GM10248 (cell line): Measurements from ENCODE around the gene IDI2.

Experiments used
- CTCF ChIA-PET: fragments of 300-600 bp; sonication (Branson Sonifier 250); formaldehyde crosslinking; extraction: SDS; loops from one replicate; lab custom pipeline; 2021; ENCODE audit warnings: antibody characterized with exemption; lab: Yijun Ruan, JAX
- POLR2A ChIA-PET: fragments of 350-650 bp; sonication (Branson Sonifier 250); formaldehyde crosslinking; extraction: SDS; loops from one replicate; lab custom pipeline; 2020; ENCODE audit warnings: antibody characterized with exemption; lab: Yijun Ruan, JAX
- DNase-seq: peaks from one replicate; pipeline ENCODE4 v3.0.0; 2012; ENCODE audit errors: extremely low spot score
- TF ChIP-seq, protein P1 (sequence below): IDR thresholded peaks from 2 replicates; pipeline ENCODE4 v1.5.1; 2012; ENCODE audit warnings: mild to moderate bottlenecking, low read depth; ENCODE audit errors: extremely low read depth, missing control alignments, control extremely low read depth

IDI2 gene

DNA sequence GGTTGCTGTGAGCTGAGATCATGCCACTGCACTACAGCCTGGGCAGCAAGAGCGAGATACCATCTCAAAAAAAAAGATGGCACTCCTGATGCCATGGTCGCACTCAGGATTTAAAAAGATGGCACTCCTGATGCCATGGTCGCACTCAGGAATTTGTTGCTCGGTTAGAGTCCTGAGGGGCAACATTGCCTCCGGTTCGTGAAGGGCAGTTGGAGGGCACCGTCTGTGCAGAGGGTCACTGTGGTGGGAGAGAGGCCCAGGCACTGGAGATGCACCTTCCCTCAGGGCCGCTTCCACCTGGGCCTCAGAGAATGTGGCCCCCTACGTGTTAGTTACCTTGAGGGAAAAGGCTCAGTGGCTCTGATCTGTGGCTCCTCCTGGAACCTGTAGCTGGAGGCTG, 19.1 kb downstream of the IDI2 start:
- TF ChIP-seq, protein P1, sequence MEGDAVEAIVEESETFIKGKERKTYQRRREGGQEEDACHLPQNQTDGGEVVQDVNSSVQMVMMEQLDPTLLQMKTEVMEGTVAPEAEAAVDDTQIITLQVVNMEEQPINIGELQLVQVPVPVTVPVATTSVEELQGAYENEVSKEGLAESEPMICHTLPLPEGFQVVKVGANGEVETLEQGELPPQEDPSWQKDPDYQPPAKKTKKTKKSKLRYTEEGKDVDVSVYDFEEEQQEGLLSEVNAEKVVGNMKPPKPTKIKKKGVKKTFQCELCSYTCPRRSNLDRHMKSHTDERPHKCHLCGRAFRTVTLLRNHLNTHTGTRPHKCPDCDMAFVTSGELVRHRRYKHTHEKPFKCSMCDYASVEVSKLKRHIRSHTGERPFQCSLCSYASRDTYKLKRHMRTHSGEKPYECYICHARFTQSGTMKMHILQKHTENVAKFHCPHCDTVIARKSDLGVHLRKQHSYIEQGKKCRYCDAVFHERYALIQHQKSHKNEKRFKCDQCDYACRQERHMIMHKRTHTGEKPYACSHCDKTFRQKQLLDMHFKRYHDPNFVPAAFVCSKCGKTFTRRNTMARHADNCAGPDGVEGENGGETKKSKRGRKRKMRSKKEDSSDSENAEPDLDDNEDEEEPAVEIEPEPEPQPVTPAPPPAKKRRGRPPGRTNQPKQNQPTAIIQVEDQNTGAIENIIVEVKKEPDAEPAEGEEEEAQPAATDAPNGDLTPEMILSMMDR, result no peak
- no peak for DNase-seq
- CTCF ChIA-PET, result no interaction called here
- POLR2A ChIA-PET, result no interaction called here

DNA sequence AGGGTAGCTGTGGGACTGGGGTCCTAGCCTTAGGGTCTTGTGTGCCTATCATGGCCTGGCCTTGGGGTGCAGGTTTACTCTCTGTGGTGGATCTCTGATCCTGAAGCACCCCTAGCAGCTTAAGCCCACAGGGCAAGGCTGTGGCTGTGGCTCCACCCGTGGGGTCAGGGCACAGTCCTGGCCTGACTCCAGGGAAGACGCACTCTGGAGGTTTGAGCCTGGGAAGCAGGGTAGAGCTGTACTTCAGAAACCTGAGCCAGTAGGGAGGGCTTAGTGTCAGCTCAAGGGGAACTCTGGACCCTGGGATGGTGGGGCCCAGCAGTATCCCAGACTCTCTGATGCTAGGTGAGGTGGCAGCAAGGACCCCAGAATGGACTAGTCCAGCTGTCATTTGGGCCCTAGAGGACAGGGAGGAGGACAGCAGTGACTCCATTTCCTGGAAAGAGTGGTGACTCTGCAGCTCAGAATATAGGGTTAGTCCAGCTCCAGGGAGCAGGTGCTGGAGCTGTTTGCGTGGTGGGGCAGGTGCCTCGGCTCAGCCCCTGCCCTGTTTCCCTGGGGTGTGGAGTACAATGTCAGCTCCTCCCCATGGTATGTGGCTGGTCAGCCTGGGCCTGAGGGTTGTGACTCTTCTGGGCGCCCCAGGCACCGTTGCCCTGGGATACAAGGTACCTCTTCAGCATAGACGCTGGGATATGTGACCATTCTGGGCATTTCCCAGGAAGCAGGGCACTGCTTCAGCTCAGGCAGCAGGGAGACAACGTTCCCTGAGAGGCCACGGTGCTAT, 21.6 kb downstream of the IDI2 start:
- POLR2A ChIA-PET, result interaction anchor here (0.9 to 1.7 kb wide), 3 partner anchors 10 to 32 kb away, joined by 3 to 8 read pairs (median 4); no protein-coding TSS in a partner anchor
- no peak for DNase-seq
- TF ChIP-seq, protein P1, result no peak
- CTCF ChIA-PET, result interaction anchor here (0.8 to 2.8 kb wide), 4 partner anchors 9 to 18 kb away, joined by 3 to 10 read pairs (median 7); partner anchors contain the start of gene GTPBP4

DNA sequence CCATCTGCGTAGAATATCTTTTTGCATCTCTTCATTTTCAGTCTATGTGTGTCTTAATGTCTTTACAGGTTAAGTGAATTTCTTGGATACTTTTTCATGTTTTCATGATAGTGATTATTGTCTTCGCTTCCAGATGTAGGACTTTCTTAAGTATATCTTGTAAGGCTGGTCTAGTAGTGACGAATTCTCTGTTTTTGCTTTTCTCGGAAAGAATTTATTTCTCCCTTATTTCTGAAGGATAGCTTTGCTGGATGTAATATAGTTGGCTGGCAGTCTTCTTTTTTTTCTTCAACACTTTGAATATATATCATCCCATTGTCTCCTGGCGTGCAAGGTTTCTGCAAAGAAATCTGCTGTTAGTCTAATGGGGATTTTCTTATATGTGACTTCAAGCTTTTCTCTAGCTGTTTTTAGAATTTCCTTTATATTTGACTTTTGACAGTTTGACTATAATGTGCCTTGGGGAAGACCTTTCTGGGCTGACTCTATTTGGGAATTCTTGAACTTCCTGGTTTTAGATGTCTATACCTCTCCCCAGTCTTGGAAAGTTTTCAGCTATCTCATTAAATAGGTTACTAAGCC, 23.1 kb downstream of the IDI2 start:
- no peak for DNase-seq
- TF ChIP-seq, protein P1, result no peak
- POLR2A ChIA-PET, result no interaction called here

DNA sequence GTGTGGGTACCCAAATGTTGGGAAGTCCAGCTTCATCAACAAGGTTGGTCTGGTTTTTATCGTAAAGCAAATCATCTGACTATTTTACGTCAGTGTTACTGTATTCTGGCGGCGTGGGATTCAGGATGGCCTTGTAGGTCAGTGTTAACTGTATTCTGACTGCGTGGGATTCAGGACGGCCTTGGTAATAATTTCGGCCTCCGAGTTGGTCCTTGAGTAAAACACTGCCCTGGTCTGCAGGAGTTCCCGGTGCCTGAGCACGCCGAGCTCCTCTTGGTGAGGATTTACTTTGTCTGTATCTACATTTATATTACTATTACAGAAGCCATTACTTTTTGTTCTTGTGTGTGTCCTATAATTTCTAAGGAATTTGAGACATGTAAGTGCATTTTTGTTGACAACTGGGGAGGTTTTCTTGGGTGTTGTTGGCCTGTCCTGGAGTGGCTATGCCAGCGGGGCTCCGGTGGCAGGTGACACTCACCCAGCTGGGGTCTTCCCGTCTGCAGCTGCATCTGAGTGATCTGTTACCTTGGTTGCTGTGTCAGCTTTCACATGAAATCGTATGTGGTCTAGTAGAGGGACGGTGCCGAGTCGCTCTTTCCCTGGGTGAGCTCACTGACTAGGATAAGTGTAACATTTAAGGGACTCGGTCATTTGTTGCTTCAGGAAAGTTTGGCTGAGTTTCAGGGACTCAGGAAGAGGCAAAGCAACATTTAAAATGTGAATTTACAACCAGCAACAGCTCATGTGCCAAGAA, 28.2 kb downstream of the IDI2 start:
- no peak for DNase-seq
- TF ChIP-seq, protein P1, result no peak
- ChIA-PET CTCF (interaction anchor here (1.0 to 1.2 kb wide), 4 partner anchors 9 to 95 kb away, joined by 3 to 4 read pairs (median 4); partner anchors contain the start of gene GTPBP4), POLR2A (interaction anchor here (1.2 kb wide), 1 partner anchor 11 kb away, joined by 3 read pairs; no protein-coding TSS in a partner anchor)

More for the DNA sequence above, 23.1 kb downstream of the IDI2 start:
- CTCF ChIA-PET, result interaction anchor here (0.8 to 2.8 kb wide), 4 partner anchors 9 to 24 kb away, joined by 3 to 10 read pairs (median 6); partner anchors contain the start of genes GTPBP4 and IDI2

DNA sequence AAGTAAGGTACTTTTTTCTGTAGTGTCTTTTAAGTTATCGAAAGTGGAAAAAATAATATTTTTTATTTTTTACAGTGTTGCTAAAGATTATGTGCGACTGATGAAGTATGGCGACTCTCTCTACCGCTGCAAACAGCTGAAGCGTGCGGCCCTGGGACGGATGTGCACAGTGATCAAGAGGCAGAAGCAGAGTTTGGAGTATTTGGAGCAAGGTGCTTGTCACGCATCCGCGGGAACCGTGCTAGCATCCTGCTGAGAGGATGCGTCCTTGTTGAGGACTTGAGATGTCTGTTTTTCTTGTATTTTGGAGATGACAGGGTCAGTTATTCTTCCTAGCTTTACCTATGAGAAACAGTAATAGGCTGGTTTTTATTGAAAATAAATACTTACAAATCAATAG, 29.6 kb downstream of the IDI2 start:
- DNase-seq, result no peak
- ChIA-PET CTCF (no interaction called here), POLR2A (no interaction called here)
- TF ChIP-seq, protein P1, result no peak

DNA sequence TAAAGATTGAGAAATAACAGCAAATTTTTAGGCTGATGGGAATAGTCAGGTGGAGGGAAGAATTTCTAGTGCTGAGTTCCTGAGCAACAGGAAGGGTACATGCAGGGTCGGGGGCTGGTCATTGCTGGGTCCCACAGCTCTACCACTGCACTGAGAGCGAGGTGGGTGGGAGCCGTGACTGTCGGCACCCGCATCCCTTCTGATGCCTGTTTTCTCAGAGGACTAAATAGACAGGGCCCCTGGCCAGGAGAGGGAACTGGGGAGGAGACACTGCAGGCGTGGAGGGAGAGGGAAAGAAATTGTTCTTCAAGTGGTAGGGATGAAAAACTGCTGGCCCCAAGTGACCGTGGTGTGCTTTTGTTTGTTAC, 30.1 kb downstream of the IDI2 start:
- no peak for DNase-seq
- TF ChIP-seq, protein P1, result no peak
- CTCF ChIA-PET, result no interaction called here
- POLR2A ChIA-PET, result no interaction called here
